HG02885 (cell line): Measurements from ENCODE around the gene PPP1R9A.

Experiments
- ATAC-seq: cut with Tn5 transposase; IDR thresholded peaks from one replicate; pipeline ENCODE4 v1.9.1; 2021; ENCODE audit warnings: mild to moderate bottlenecking; ENCODE audit not compliant: unreplicated experiment, poor library complexity

Gene PPP1R9A

GRCh38 chr7:94908323-94909178, 1.2 kb downstream of the PPP1R9A start:
- no peak for ATAC-seq

GRCh38 chr7:94909179-94909466, 1.7 kb downstream of the PPP1R9A start:
- no peak for ATAC-seq

- no peak for ATAC-seq
These were observed 4.7 kb downstream of the PPP1R9A start for GRCh38 chr7:94912085-94912484.

- ATAC-seq: no peak
These were observed 6.0 kb downstream of the PPP1R9A start for GRCh38 chr7:94913391-94913790.

GRCh38 chr7:94921911-94922310, 14.5 kb downstream of the PPP1R9A start:
- ATAC-seq: no peak

GRCh38 chr7:94922457-94922856, 15.1 kb downstream of the PPP1R9A start:
- no peak for ATAC-seq

GRCh38 chr7:94923412-94923811, 16.0 kb downstream of the PPP1R9A start:
- no peak for ATAC-seq

- no peak for ATAC-seq
These were observed 20.8 kb downstream of the PPP1R9A start for GRCh38 chr7:94928168-94928707.

- no peak for ATAC-seq
These were observed 26.0 kb downstream of the PPP1R9A start for GRCh38 chr7:94933256-94933990.

- no peak for ATAC-seq
These were observed 32.0 kb downstream of the PPP1R9A start for GRCh38 chr7:94939395-94939794.

- ATAC-seq: no peak
These were observed 32.8 kb downstream of the PPP1R9A start for GRCh38 chr7:94940241-94940640.

GRCh38 chr7:94941844-94942632, 34.6 kb downstream of the PPP1R9A start:
- no peak for ATAC-seq

GRCh38 chr7:94943134-94943533, 35.7 kb downstream of the PPP1R9A start:
- no peak for ATAC-seq

- no peak for ATAC-seq
These were observed 42.1 kb downstream of the PPP1R9A start for GRCh38 chr7:94949532-94949931.

- no peak for ATAC-seq
These were observed 48.4 kb downstream of the PPP1R9A start for GRCh38 chr7:94955807-94956206.

- ATAC-seq: no peak
These were observed 49.7 kb downstream of the PPP1R9A start for GRCh38 chr7:94957061-94957460.

- ATAC-seq: no peak
These were observed 55.3 kb downstream of the PPP1R9A start for GRCh38 chr7:94962661-94963060.

GRCh38 chr7:94969434-94970084, 62.2 kb downstream of the PPP1R9A start:
- ATAC-seq: no peak

- ATAC-seq: no peak
These were observed 62.7 kb downstream of the PPP1R9A start for GRCh38 chr7:94970085-94970576.
